Natural killer cell (primary cell): ENCODE results near the gene SNX20. TPM values are rescaled to one million over a fixed set of nuclear protein-coding genes. Genes with fewer than 3 reads are reported as not detected.

ENCODE experiments used
- ATAC-seq, 3 donors: fragments of 150-1000 bp in 2 of 3; fragments of 200-7000 bp in 1 of 3; cut with Tn5 transposase; 1 replicate in 1 of 3; 2 replicates in 2 of 3; pipeline ENCODE4 v1.10.0; 2021; ENCODE audit warnings: mild to moderate bottlenecking in 2 of 3, moderate library complexity in 2 of 3
- DNase-seq, 2 donors: peaks; one replicate each; pipeline versions ENCODE4 v3.0.0 to v3.0.0-alpha.2; 2013 to 2021; ENCODE audit warnings: mixed read lengths in 1 of 2
- H3K27ac ChIP-seq: one replicate; pipeline ENCODE4 v1.5.1; 2013; ENCODE audit warnings: mild to moderate bottlenecking, low read length
- H3K27me3 ChIP-seq: one replicate; pipeline ENCODE4 v1.6.1; 2013; ENCODE audit warnings: low read length; ENCODE audit not compliant: control insufficient read depth, insufficient read depth
- H3K36me3 ChIP-seq: one replicate; pipeline ENCODE4 v1.6.1; 2013; ENCODE audit warnings: low read length; ENCODE audit not compliant: control insufficient read depth, insufficient read depth
- H3K4me1 ChIP-seq: one replicate; pipeline ENCODE4 v1.6.1; 2013; ENCODE audit warnings: low read length; ENCODE audit not compliant: control insufficient read depth, insufficient read depth
- H3K4me3 ChIP-seq: one replicate; pipeline ENCODE4 v1.5.1; 2013; ENCODE audit warnings: low read length
- H3K9me3 ChIP-seq: one replicate; pipeline ENCODE4 v1.6.1; 2013; ENCODE audit warnings: low read length; ENCODE audit not compliant: control insufficient read depth, insufficient read depth
- H3K27ac Mint-ChIP-seq, 2 donors: one replicate each; pipeline ENCODE4 v1.8.0; 2022; ENCODE audit warnings: mild to moderate bottlenecking in 2 of 2, mixed read lengths in 2 of 2, moderate library complexity in 1 of 2
- H3K27me3 Mint-ChIP-seq, 2 donors: one replicate each; pipeline ENCODE4 v1.8.0; 2022; ENCODE audit warnings: low read depth in 2 of 2, mixed read lengths in 2 of 2
- H3K36me3 Mint-ChIP-seq: one replicate; pipeline ENCODE4 v1.8.0; 2022; ENCODE audit warnings: mixed read lengths
- H3K4me1 Mint-ChIP-seq, 2 donors: one replicate each; pipeline ENCODE4 v1.8.0; 2022; ENCODE audit warnings: mixed read lengths in 2 of 2
- H3K4me3 Mint-ChIP-seq: one replicate; pipeline ENCODE4 v1.8.0; 2022; ENCODE audit warnings: mild to moderate bottlenecking, moderate library complexity, mixed read lengths
- H3K9me3 Mint-ChIP-seq, 2 donors: one replicate each; pipeline ENCODE4 v1.8.0; 2022; ENCODE audit warnings: mixed read lengths in 2 of 2
- CTCF ChIP-seq: fragments of 200-600 bp; IDR thresholded peaks from one replicate; pipeline ENCODE4 v1.8.0; 2022; ENCODE audit warnings: antibody characterized with exemption
- WGBS: methylation state at CpG from one replicate; pipeline ENCODE4 v1.1.7; 2013; ENCODE audit warnings: missing lambda C conversion rate; ENCODE audit not compliant: insufficient coverage; 5-methylcytosine and 5-hydroxymethylcytosine counted together
- intact Hi-C: fragments of 100-400 bp; cut with micrococcal nuclease; formaldehyde crosslinking; loops from one replicate; pipeline ENCODE4 v1.14.2; 2022
- total RNA-seq, 4 donors: library from RNA; stranded (reverse); fragments of 120-200 nt in 1 of 4; gene quantifications; one replicate each; pipeline versions ENCODE4 v1.2.3 to v1.2.4, GENCODE V29; 2013 to 2022

SNX20 gene
- total RNA-seq, 3 donors from 2014 or later (not counting 1 experiment from before 2014, with no cell fraction given): 33.0 to 53.9 (median 51.7) TPM

DNA sequence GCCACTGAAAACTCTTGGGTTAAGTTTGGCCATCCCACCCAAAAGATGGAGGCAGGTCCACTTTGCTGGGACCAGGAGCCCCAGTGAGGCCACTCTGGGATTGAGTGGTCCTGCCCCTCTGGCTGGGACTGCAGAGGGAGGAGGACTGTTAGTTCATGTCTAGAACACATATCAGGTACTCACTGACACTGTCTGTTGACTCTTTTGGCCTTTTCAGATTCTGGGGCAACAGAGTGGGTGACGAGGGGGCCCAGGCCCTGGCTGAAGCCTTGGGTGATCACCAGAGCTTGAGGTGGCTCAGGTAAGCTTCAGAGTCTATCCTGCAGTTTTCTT, 41.3 kb upstream of the SNX20 start:
- Mint-ChIP-seq H3K9me3 (peaks cover 2 to 4% of the 10 kb centered on the region in 2 donors), H3K27me3 (no peaks in the 10 kb centered on the region), H3K4me1 (peaks cover 46 to 48% of the 10 kb centered on the region in 2 donors), H3K27ac (peak overlapping the region; percentile 82 to 97), H3K4me3 (peak overlapping the region; percentile 83), H3K36me3 (peaks cover 14% of the 10 kb centered on the region)
- Histone ChIP-seq H3K4me1 (peaks cover 36% of the 10 kb centered on the region), H3K4me3 (no peak overlapping the region), H3K9me3 (peaks cover 7% of the 10 kb centered on the region), H3K27ac (peak overlapping the region; percentile 88), H3K27me3 (no peaks in the 10 kb centered on the region), H3K36me3 (peaks cover 5% of the 10 kb centered on the region)
- intact Hi-C loops: loop anchor here (1.0 kb wide), 1 partner anchor 19 kb away; no protein-coding TSS in a partner anchor
- DNase-seq: no peak
- peak; percentile 24 to 53 (median 31) for ATAC-seq
- WGBS: 41% methylated on average over 1 of the region's 1 CpG
- no peak for TF ChIP-seq CTCF

- peaks cover 14% of the 10 kb centered on the region for H3K36me3 Mint-ChIP-seq
- peaks cover 2 to 4% of the 10 kb centered on the region in 2 donors for H3K9me3 Mint-ChIP-seq
- H3K27ac ChIP-seq: peak overlapping the region; percentile 88
- no peaks in the 10 kb centered on the region for H3K27me3 Mint-ChIP-seq
- H3K4me3 Mint-ChIP-seq: peak overlapping the region; percentile 83
- WGBS: 62% methylated on average over 6 of the region's 6 CpGs
- intact Hi-C loops: loop anchor here (1.0 kb wide), 1 partner anchor 20 kb away; no protein-coding TSS in a partner anchor
- H3K4me3 ChIP-seq: no peak overlapping the region
- peaks cover 36% of the 10 kb centered on the region for H3K4me1 ChIP-seq
- TF ChIP-seq CTCF: no peak
- H3K27me3 ChIP-seq: no peaks in the 10 kb centered on the region
- ATAC-seq (peak; percentile 88 to 96 (median 96)), DNase-seq (peak; percentile 28 to 63)
- H3K9me3 ChIP-seq: peaks cover 7% of the 10 kb centered on the region
- peak overlapping the region; percentile 82 to 97 for H3K27ac Mint-ChIP-seq
- peaks cover 47 to 51% of the 10 kb centered on the region in 2 donors for H3K4me1 Mint-ChIP-seq
- peaks cover 5% of the 10 kb centered on the region for H3K36me3 ChIP-seq
Measured at GRCh38 chr16:50721549-50722404, 40.7 kb upstream of the SNX20 start.

DNA sequence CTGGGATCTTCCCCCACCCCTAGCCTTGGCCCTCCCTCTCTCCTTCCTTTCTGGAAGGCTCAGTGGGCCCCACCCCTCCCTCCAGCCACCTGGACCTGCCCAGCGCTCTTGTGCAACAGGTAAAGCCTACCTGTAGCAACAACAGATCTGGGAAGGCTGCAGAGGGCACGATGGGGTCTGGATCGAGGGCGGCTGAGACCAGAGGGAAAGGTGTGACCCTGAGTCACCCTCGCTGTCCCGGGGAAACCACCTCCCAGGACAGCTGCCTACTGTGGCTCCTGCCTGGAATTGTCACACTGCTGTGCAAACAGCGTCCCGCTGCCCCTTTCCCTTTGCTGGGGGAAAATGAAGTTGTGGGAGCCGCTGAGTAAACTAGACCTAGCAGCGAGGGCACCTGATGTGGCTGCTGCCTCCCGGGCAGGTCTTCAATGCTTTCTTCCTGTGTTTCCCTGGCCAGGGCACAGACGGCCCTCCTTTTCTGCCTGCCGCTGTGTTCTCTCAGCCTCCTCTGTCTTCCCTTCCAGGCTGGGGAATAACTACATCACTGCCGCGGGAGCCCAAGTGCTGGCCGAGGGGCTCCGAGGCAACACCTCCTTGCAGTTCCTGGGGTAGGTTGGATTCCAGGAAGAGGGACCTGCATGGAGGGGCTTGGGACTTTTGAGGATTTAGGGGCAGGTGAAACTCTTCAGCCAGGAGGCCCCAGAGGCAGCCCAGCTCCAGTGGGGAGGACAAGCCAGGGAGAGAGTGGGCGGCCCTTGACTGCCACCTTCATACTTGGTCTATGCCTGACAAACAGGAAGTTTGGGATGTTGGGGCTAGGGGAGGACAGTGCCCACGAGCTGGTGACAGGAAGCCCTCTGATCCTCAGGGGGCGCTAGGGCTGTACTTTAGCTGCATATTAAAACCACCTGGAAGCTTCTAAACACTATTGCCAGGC, 38.6 kb upstream of the SNX20 start:
- no peak overlapping the region for H3K4me3 Mint-ChIP-seq
- peak overlapping the region; percentile 11 to 82 for H3K27ac Mint-ChIP-seq
- peak in 1 of 2 donors; percentile 55 for DNase-seq
- peaks cover 43 to 51% of the 10 kb centered on the region in 2 donors for H3K4me1 Mint-ChIP-seq
- Histone ChIP-seq H3K4me1 (peaks cover 36% of the 10 kb centered on the region), H3K9me3 (peaks cover 7% of the 10 kb centered on the region), H3K27ac (no peak overlapping the region), H3K27me3 (no peaks in the 10 kb centered on the region), H3K4me3 (no peak overlapping the region), H3K36me3 (peaks cover 1% of the 10 kb centered on the region)
- intact Hi-C loops: no loop called here
- no peak for TF ChIP-seq CTCF
- no peaks in the 10 kb centered on the region for H3K27me3 Mint-ChIP-seq
- 85% methylated on average over 20 of the region's 20 CpGs for WGBS
- no peak for ATAC-seq
- peaks cover 14% of the 10 kb centered on the region for H3K36me3 Mint-ChIP-seq
- H3K9me3 Mint-ChIP-seq: peaks cover 2 to 4% of the 10 kb centered on the region in 2 donors
